K562 (cell line): Measurements from ENCODE around the gene EGR2. TPM values are rescaled to one million over a fixed set of nuclear protein-coding genes. Genes with fewer than 3 reads are reported as not detected.

Source experiments
- ATAC-seq: fragments of 200-7000 bp; cut with Tn5 transposase; 3 replicates; pipeline ENCODE4 v1.9.1; 2020; ENCODE audit warnings: moderate library complexity
- Bru-seq: library from RNA; stranded (reverse); fragments of 400-500 nt; gene quantifications from one replicate; lab custom pipeline; 2021; lab: Mats Ljungman, UMichigan
- BruChase-seq, 2 experiments: library from RNA; stranded (reverse); fragments of 400-500 nt; gene quantifications; one replicate each; lab custom pipeline; 2021; lab: Mats Ljungman, UMichigan
- BruUV-seq: library from RNA; stranded (reverse); fragments of 400-500 nt; replicated peaks from 2 replicates; lab custom pipeline; 2021; lab: Mats Ljungman, UMichigan
- CTCF ChIA-PET: fragments of 300-600 bp; formaldehyde crosslinking; extraction: SDS; loops from one replicate; lab custom pipeline; 2021; ENCODE audit warnings: low intra/inter-chr PET ratio; lab: Yijun Ruan, JAX
- POLR2A ChIA-PET: fragments of 300-600, 350-650 bp; sonication (Branson Sonifier 250); formaldehyde crosslinking; extraction: SDS; loops from one replicate; lab custom pipeline; 2021; ENCODE audit warnings: antibody characterized with exemption, inconsistent platforms; lab: Yijun Ruan, JAX
- DNase-seq, 4 experiments: peaks; one replicate each; pipeline versions ENCODE4 v3.0.0 to v3.0.0-alpha.2; 2011 to 2018; ENCODE audit warnings: low spot score in 3 of 4, mixed read lengths in 3 of 4; ENCODE audit errors: extremely low read depth in 1 of 4
- FAIRE-seq: peaks from 2 replicates; lab custom pipeline; 2011; peaks lifted over from hg19 to GRCh38; lab: Jason Lieb, UNC
- H2AFZ ChIP-seq: 2 replicates; pipeline ENCODE4 v1.6.0; 2011; ENCODE audit warnings: low read depth, low read length, control low read depth, inconsistent platforms
- H3K27ac ChIP-seq: fragments of 200-600 bp; 3 replicates; pipeline ENCODE4 v1.8.0; 2011; ENCODE audit warnings: low read depth, mild to moderate bottlenecking, control low read depth, inconsistent platforms, low read length, moderate library complexity, mixed read lengths; ENCODE audit errors: extremely low read depth
- H3K27me3 ChIP-seq, 2 experiments: fragments of 300-600 bp in 1 of 2; 2 replicates in 1 of 2; 3 replicates in 1 of 2; pipeline versions ENCODE4 v1.6.0 to v1.8.0; 2011; ENCODE audit warnings: inconsistent platforms in 2 of 2, low read length in 2 of 2, mild to moderate bottlenecking in 1 of 2, mixed read lengths in 1 of 2, moderate library complexity in 1 of 2; ENCODE audit not compliant: control insufficient read depth in 2 of 2, insufficient read depth in 2 of 2
- H3K36me3 ChIP-seq: fragments of 300-600 bp; 3 replicates; pipeline ENCODE4 v1.8.0; 2011; ENCODE audit warnings: mild to moderate bottlenecking, low read length, inconsistent platforms; ENCODE audit not compliant: control insufficient read depth, insufficient read depth
- H3K4me1 ChIP-seq, 2 experiments: fragments of 200-600 bp in 1 of 2; replicated peaks in 1 of 2; 2 replicates in 1 of 2; 3 replicates in 1 of 2; pipeline versions ENCODE4 v1.5.1 to v1.8.0; 2011; ENCODE audit warnings: inconsistent platforms in 2 of 2, low read length in 2 of 2, mild to moderate bottlenecking in 1 of 2, mixed read lengths in 1 of 2, moderate library complexity in 1 of 2; ENCODE audit not compliant: control insufficient read depth in 2 of 2, insufficient read depth in 2 of 2
- H3K4me2 ChIP-seq: 2 replicates; pipeline ENCODE4 v1.6.1; 2011; ENCODE audit warnings: low read length, control low read depth, inconsistent platforms, mixed read lengths; ENCODE audit not compliant: insufficient read depth
- H3K4me3 ChIP-seq: fragments of 200-600 bp; sonication (generic), shearing (Covaris generic); 2 replicates; pipeline ENCODE4 v1.5.1; 2016; ENCODE audit warnings: control low read depth, inconsistent platforms
- H3K79me2 ChIP-seq: fragments of 200-600 bp; 3 replicates; pipeline ENCODE4 v1.8.0; 2011; ENCODE audit warnings: low read length, inconsistent platforms; ENCODE audit not compliant: control insufficient read depth, insufficient read depth
- H3K9ac ChIP-seq, 2 experiments: 2 replicates each; pipeline versions ENCODE4 v1.6.0 to v1.6.1; 2011; ENCODE audit warnings: low read depth in 2 of 2, low read length in 2 of 2, control low read depth in 1 of 2, inconsistent platforms in 1 of 2, mild to moderate bottlenecking in 1 of 2, mixed read lengths in 1 of 2; ENCODE audit not compliant: insufficient read depth in 1 of 2
- H3K9me1 ChIP-seq: one replicate; pipeline ENCODE4 v1.6.0; 2011; ENCODE audit warnings: inconsistent platforms, mild to moderate bottlenecking, low read length, moderate library complexity; ENCODE audit not compliant: control insufficient read depth, insufficient read depth
- H3K9me3 ChIP-seq: replicated peaks from 2 replicates; pipeline ENCODE4 v1.5.1; 2011; ENCODE audit warnings: low read depth, low read length, inconsistent platforms; ENCODE audit not compliant: control insufficient read depth, insufficient read depth
- H4K20me1 ChIP-seq: replicated peaks from 2 replicates; pipeline ENCODE4 v1.6.1; 2011; ENCODE audit warnings: low read length, inconsistent platforms, mixed read lengths; ENCODE audit not compliant: control insufficient read depth, insufficient read depth
- ARID3B ChIP-seq: fragments of 250-450 bp; sonication (Bioruptor Pico); IDR thresholded peaks from 2 replicates; pipeline ENCODE4 v1.4.0; 2020; ENCODE audit warnings: borderline replicate concordance
- CHD4 ChIP-seq: fragments of 200-600 bp; sonication (generic); IDR thresholded peaks from 3 replicates; pipeline ENCODE4 v1.6.1; 2012; ENCODE audit warnings: low read depth, mild to moderate bottlenecking, mixed read lengths, low read length, inconsistent platforms; ENCODE audit not compliant: insufficient read depth, insufficient replicate concordance, poor library complexity, severe bottlenecking
- EP400 ChIP-seq: fragments of 450-650 bp; IDR thresholded peaks from 2 replicates; pipeline ENCODE4 v1.6.1; 2017; ENCODE audit warnings: antibody characterized with exemption, mild to moderate bottlenecking, moderate library complexity
- FIP1L1 ChIP-seq: fragments of 200-400 bp; formaldehyde crosslinking; IDR thresholded peaks from 2 replicates; pipeline ENCODE4 v1.6.1; 2018; ENCODE audit warnings: mild to moderate bottlenecking, low read depth, low read length; ENCODE audit not compliant: poor library complexity, severe bottlenecking
- FOXK1 ChIP-seq: sonication (generic); formaldehyde crosslinking; IDR thresholded peaks from 2 replicates; pipeline ENCODE4 v1.8.0; 2022; ENCODE audit warnings: missing genetic modification reagents, mild to moderate bottlenecking, borderline replicate concordance
- HBP1 ChIP-seq: fragments of 450-650 bp; formaldehyde crosslinking; IDR thresholded peaks from 2 replicates; pipeline ENCODE4 v1.4.0; 2022; ENCODE audit warnings: missing genetic modification characterization
- HDAC1 ChIP-seq, 2 experiments: fragments of 450-650 bp; IDR thresholded peaks; 2 replicates each; pipeline ENCODE4 v1.6.1; 2016 to 2017; ENCODE audit warnings: inconsistent platforms in 1 of 2, mild to moderate bottlenecking in 1 of 2, moderate library complexity in 1 of 2
- ZBTB7A ChIP-seq: IDR thresholded peaks from 2 replicates; pipeline ENCODE4 v1.6.1; 2011; ENCODE audit warnings: low read depth, mild to moderate bottlenecking, low read length, moderate library complexity, borderline replicate concordance; ENCODE audit not compliant: control insufficient read depth
- WGBS: fragments of 100-300 bp; shearing (Covaris generic); methylation state at CpG from one replicate; pipeline ENCODE4 v1.1.6; 2016; ENCODE audit warnings: low coverage, mixed read lengths; ENCODE audit not compliant: insufficient coverage; ENCODE audit errors: missing lambda C conversion rate; 5-methylcytosine and 5-hydroxymethylcytosine counted together
- in situ Hi-C: fragments of 300-500 bp; cut with MboI; formaldehyde crosslinking; loops from 4 replicates; pipeline ENCODE4 v1.15.0; 2018; ENCODE audit warnings: inconsistent platforms, mixed read lengths
- intact Hi-C: fragments of 100-400 bp; cut with micrococcal nuclease; formaldehyde crosslinking; loops from 2 replicates; pipeline ENCODE4 v1.14.2; 2022
- long read RNA-seq, 3 experiments: library from polyadenylated mRNA in 2 of 3; library from RNA in 1 of 3; unstranded in 2 of 3; stranded (forward) in 1 of 3; transcript quantifications; one replicate each; pipeline ENCODE4 v2.0.0, GENCODE V29; 2019 to 2022
- polyA minus RNA-seq, 3 experiments: library from RNA; depleted of rRNA, polyadenylated mRNA; stranded (reverse); fragments of >200 nt; gene quantifications; 2 replicates each; pipeline ENCODE4 v1.2.3, GENCODE V29; 2011
- polyA plus RNA-seq, 8 experiments: library from polyadenylated mRNA; depleted of rRNA in 4 of 8; stranded (reverse) in 5 of 8; unstranded in 3 of 8; fragments of >200 nt; fragmentation: Nextera tagmentation in 2 of 8; fragmentation: Illumina TruSeq in 1 of 8; extraction: Ambion mirVana in 2 of 8; extraction: Trizol in 1 of 8; gene quantifications; 2 replicates each; pipeline versions ENCODE4 v1.2.1 to v1.2.3, GENCODE V29; 2011 to 2014; ENCODE audit warnings: inconsistent platforms in 1 of 8, missing spikeins in 1 of 8
- total RNA-seq, 7 experiments: library from RNA; depleted of rRNA in 6 of 7; stranded (reverse); fragments of >200 nt in 6 of 7; fragmentation: Illumina TruSeq in 2 of 7; extraction: Trizol in 2 of 7; gene quantifications; 2 replicates each; pipeline versions ENCODE4 v1.2.1 to v1.2.3, GENCODE V29; 2011 to 2021; ENCODE audit warnings: low replicate concordance in 1 of 7

Gene EGR2
- total RNA-seq (2011; cell fraction: chromatin; rRNA removed; ENCODE audit: low replicate concordance), result 0.30 and 0.81 TPM in 2 replicates
- 0.79 and 0.83 TPM in 2 replicates for total RNA-seq (2011; cell fraction: nucleolus; rRNA removed)
- total RNA-seq (2011; cell fraction: nucleoplasm; rRNA removed), result 0.51 and 0.69 TPM in 2 replicates
- total RNA-seq (2014; rRNA removed), result 0.24 TPM in 1 of 2 replicates, not detected in the other
- 0.11 and 0.19 TPM in 2 replicates for total RNA-seq (2014; rRNA removed; fragmentation: Illumina TruSeq; extraction: Trizol)
- not detected in 2 replicates for total RNA-seq (2015; rRNA removed; fragmentation: Illumina TruSeq; extraction: Trizol)
- total RNA-seq (2021), result 0.18 and 0.83 TPM in 2 replicates
- polyA plus RNA-seq (2011; rRNA removed), result 0.08 and 0.09 TPM in 2 replicates
- polyA plus RNA-seq (2011; cell fraction: cytosol; rRNA removed), result 0.06 and 0.31 TPM in 2 replicates
- polyA plus RNA-seq (2011; cell fraction: nucleus; rRNA removed), result 0.37 and 1.4 TPM in 2 replicates
- 0.25 and 0.47 TPM in 2 replicates for polyA plus RNA-seq (2012)
- polyA plus RNA-seq (2014; fragmentation: Illumina TruSeq; extraction: Trizol), result 0.11 and 0.12 TPM in 2 replicates
- polyA plus RNA-seq (2014; fragmentation: Nextera tagmentation; extraction: Ambion mirVana), result not detected
- 0.03 and 0.15 TPM in 2 replicates for polyA plus RNA-seq (2014; rRNA removed)
- polyA minus RNA-seq (2011; rRNA and poly(A)+ RNA removed), result 0.09 and 0.70 TPM in 2 replicates
- polyA minus RNA-seq (2011; cell fraction: cytosol; rRNA and poly(A)+ RNA removed), result not detected in 2 replicates
- polyA minus RNA-seq (2011; cell fraction: nucleus; rRNA and poly(A)+ RNA removed), result 0.33 and 0.81 TPM in 2 replicates
- Bru-seq, nascent RNA, result percentile 33 among the genes with signal in this experiment
- percentile 21 among the genes with signal in this experiment for BruChase-seq, experiment 1, labeled RNA remaining after a 2-hour chase
- BruChase-seq, experiment 2, labeled RNA remaining after a 6-hour chase, result not detected
- long read RNA-seq, experiment 1, result 0 reads
- long read RNA-seq, experiment 2, partial matches to known transcripts, result 0 of 1 reads
- long read RNA-seq, experiment 2, other reads (novel, unspliced or antisense), result 0 of 1 reads
- long read RNA-seq, experiment 3, result 0 reads

- peaks cover 7 to 50% of the 10 kb centered on the region in 2 experiments; a peak in 3 of 5 replicates for H3K4me1 ChIP-seq
- H3K9me1 ChIP-seq, result no peaks in the 10 kb centered on the region
- H3K79me2 ChIP-seq, result no peaks in the 10 kb centered on the region
- peak within 1 kb of the TSS; percentile 95 for H2AFZ ChIP-seq
- H3K27ac ChIP-seq, result peak within 1 kb of the TSS; percentile 70
- in situ Hi-C loops, result no loop called here
- BruUV-seq, result TSS peak; percentile 85
- H3K9ac ChIP-seq, result peak within 1 kb of the TSS; percentile 74 to 94
- H3K27me3 ChIP-seq, result peaks cover 19 to 53% of the 10 kb centered on the region in 2 experiments; a peak in 4 of 5 replicates
- CTCF ChIA-PET, result interaction anchor here (1.1 kb wide), 1 partner anchor 379 kb away, joined by 3 read pairs; no protein-coding TSS in a partner anchor
- FAIRE-seq (peak; percentile 96), DNase-seq (peak; percentile 80 to 94 (median 88)), ATAC-seq (peak; percentile 92)
- no peaks in the 10 kb centered on the region for H4K20me1 ChIP-seq
- H3K9me3 ChIP-seq, result no peaks in the 10 kb centered on the region
- POLR2A ChIA-PET, result interaction anchor here (0.6 to 1.5 kb wide), 7 partner anchors 9 to 332 kb away, joined by 3 to 9 read pairs (median 3); no protein-coding TSS in a partner anchor
- H3K4me2 ChIP-seq, result peak within 1 kb of the TSS; percentile 90
- WGBS, result 0% methylated on average over 52 of the region's 53 CpGs
- intact Hi-C loops, result loop anchor here (5.0 kb wide), 3 partner anchors 204 to 379 kb away; no protein-coding TSS in a partner anchor
- no peaks in the 10 kb centered on the region for H3K36me3 ChIP-seq
- peak within 1 kb of the TSS; percentile 74 for H3K4me3 ChIP-seq
- no peak for TF ChIP-seq CHD4
- TF ChIP-seq FIP1L1, result no peak
- TF ChIP-seq ZBTB7A, result peak; percentile 57; the same call in 1 of the 2 replicates
- no peak for TF ChIP-seq FOXK1
- TF ChIP-seq HDAC1 (IDR thresholded peaks at IDR 0.05), result peak in 1 of 2 experiments; percentile 46; a peak in 1 of 4 replicates
- TF ChIP-seq HBP1 (CRISPR knock-in tag), result no peak
- TF ChIP-seq EP400, result no peak
- TF ChIP-seq ARID3B (CRISPR knock-in tag), result no peak
Measured at GRCh38 chr10:62816331-62817120, at the start of gene EGR2. Gene EGR2 (minus strand): TSS chr10:62816366. CDS start chr10:62816029, 337 bp downstream.
